Epithelial cell of esophagus (primary cell): Measurements from ENCODE around the gene RSPRY1.

Source experiments
- DNase-seq: peaks from one replicate; pipeline ENCODE4 v3.0.0; 2010; ENCODE audit warnings: low read depth
- H3K4me3 ChIP-seq: 2 replicates; pipeline ENCODE4 v1.5.1; 2011; ENCODE audit warnings: mild to moderate bottlenecking, low read length, control low read depth
- TF ChIP-seq, protein P1 (sequence below): IDR thresholded peaks from 2 replicates; pipeline ENCODE4 v1.5.1; 2011; ENCODE audit warnings: low read depth, mild to moderate bottlenecking, low read length, control low read depth, inconsistent platforms; ENCODE audit not compliant: insufficient read depth; ENCODE audit errors: missing control alignments

Gene RSPRY1

DNA sequence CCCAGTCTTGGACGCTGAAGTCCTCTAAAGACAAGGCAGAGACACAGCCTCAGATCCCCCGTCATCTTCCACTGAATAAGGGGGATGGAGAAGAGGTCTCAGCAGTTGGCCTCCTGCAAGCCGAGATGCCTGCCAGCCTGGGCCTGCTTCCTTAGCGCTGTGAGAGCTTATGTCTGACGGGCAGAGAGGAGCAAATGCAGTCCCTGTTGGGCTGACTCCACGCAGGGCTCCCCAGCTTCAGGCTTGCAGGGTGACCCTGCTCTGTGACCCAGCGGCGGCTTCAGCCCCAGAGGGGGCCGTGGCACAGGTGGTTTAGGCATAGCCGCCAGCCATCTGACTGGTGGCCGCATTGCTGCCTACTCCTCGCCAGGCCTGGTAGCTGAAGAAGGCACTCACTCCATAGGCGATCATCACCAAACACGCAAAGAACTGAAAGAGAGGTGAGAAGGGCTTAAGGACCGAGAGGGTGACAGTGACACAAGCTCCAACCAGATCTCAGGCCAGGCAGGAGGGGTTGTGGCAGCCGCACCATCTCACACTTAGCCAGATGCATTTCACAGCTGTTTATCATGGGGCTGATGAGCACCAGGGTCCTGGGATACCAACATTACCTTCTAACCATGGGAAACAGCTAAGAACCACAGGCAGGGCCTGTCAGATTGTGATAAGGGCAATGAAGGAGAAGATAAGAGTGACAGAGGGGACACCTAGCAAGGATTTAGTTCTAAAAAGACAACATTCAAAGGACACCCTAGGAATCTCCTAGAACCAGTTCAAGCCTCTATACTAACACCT, 70.7 kb downstream of the RSPRY1 start:
- H3K4me3 ChIP-seq, result no peak overlapping the region
- DNase-seq, result no peak
- TF ChIP-seq, protein P1, sequence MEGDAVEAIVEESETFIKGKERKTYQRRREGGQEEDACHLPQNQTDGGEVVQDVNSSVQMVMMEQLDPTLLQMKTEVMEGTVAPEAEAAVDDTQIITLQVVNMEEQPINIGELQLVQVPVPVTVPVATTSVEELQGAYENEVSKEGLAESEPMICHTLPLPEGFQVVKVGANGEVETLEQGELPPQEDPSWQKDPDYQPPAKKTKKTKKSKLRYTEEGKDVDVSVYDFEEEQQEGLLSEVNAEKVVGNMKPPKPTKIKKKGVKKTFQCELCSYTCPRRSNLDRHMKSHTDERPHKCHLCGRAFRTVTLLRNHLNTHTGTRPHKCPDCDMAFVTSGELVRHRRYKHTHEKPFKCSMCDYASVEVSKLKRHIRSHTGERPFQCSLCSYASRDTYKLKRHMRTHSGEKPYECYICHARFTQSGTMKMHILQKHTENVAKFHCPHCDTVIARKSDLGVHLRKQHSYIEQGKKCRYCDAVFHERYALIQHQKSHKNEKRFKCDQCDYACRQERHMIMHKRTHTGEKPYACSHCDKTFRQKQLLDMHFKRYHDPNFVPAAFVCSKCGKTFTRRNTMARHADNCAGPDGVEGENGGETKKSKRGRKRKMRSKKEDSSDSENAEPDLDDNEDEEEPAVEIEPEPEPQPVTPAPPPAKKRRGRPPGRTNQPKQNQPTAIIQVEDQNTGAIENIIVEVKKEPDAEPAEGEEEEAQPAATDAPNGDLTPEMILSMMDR, result no peak

DNA sequence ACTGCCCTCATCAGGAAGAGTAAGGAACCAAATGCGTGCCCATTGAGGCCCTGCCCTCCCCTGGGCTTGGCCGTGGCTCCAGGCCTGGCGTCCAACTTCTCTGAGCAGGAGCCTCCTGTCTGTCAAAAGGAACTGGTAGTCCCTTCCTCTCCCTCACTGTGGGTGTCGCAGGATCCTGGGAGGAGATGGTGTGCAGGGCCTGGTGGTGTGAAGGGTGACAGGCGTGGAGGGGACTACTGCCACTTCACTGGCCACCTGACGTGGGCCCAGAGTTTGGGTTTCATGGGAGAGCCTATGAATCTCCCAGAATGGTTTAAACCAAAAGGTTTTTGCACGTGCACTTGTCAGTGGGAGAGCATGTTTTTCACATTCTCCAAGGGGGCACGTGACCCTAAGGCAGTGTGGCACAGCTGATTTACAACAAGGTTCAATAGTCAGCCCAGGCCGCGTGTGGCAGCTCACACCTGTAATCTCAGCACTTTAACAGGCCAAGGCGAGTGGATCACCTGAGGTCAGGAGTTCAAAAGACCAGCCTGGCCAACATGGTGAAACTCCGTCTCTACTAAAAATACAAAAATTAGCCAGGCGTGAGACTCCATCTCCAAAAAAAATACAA, 71.4 kb downstream of the RSPRY1 start:
- DNase-seq, result no peak

DNA sequence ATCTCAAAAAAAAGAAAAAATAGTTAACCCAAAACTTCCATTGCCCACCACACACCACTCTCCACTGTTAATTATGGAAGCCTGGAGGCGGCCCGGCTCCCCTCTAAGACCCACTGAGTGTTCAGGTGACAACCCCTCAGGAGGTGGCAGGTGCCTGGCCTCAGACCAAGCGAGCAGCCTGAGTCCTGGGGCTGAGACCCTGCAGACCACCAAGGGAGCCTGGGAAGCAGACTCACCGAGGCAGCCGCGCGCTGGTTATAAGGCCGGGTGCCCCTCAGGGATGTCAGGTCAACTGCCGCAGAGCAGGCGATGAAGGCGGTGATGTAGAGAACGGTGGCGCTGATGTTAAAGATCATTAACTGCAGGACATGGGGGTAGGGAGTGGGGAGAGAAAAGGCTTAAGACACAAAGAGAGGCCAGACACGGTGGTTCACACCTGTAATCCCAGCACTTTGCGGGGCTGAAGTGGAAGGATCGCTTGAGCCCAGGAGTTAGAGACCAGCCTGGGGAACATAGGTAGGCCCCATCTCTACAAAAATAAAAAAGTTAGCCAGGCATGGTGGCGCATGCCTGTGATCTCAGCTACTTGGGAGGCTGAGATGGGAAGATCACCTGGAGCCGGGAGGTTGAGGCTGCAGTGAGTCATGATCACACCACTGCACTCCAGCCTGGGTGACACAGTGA, 72.2 kb downstream of the RSPRY1 start:
- DNase-seq, result no peak
- no peak overlapping the region for H3K4me3 ChIP-seq
- TF ChIP-seq, protein P1, result no peak

More for the DNA sequence above, 71.4 kb downstream of the RSPRY1 start:
- H3K4me3 ChIP-seq, result no peak overlapping the region
- TF ChIP-seq, protein P1, result no peak

DNA sequence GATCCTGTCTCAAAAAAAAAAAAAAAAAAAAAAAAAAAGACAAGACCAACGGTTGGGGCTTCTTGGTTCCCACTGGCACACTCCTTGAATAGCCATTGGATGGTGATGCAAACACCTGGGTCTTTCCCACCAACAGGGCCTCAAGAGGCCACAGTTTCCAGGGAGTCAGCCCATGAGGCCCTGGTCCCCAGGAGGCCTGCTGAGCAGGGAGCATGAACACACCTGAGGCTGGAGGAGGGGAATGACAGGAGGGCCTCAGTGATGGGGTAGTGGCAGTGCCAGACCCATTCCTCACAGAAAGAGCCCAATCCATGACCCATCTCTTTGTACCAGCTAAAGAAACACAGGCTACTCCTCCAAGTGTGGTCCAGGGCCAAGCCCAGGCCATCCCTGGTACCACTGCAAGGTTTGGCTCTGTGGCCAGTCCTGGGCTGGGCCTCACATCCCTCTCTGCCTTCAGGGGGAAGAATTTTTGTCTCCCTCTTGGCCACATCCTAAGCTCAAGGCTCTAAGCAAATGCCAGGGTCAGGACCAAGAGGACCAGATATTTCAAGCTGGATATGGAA, 72.9 kb downstream of the RSPRY1 start:
- TF ChIP-seq, protein P1, result no peak

DNA sequence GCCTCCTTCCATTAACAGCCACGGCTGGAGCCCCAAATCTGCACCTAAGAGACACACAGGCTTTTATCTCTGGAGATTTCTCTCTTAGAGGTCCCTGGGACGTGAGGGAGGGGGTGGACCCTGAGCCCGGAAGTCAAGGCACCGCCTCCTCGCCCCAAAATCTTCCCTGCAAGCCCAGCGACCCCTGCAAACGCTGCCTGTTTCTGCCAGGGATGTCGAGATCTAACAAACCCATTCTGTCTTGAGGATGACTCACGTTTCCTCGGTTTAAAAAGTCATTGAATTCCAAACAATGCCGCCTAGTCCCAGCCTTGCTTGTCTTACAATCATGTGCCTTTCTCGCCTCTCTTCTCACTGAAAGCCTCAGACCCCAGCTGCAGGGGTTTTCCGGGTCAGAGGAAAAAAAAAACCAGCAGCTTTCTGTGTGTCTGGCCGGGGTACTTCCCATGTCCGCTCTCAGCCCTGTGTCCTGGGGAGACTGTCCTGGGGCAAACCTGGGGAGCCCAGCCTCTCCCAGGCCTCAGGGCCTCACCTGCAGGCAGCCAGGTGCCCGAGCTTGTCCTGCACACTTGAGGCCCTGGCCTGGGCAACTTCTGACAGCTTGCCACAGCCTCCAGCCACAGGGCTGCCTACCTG, 74.3 kb downstream of the RSPRY1 start:
- H3K4me3 ChIP-seq, result no peak overlapping the region
- peak; percentile 82 for DNase-seq
- TF ChIP-seq, protein P1, result no peak

More for the DNA sequence above, 72.9 kb downstream of the RSPRY1 start:
- H3K4me3 ChIP-seq, result no peak overlapping the region
- DNase-seq, result no peak

DNA sequence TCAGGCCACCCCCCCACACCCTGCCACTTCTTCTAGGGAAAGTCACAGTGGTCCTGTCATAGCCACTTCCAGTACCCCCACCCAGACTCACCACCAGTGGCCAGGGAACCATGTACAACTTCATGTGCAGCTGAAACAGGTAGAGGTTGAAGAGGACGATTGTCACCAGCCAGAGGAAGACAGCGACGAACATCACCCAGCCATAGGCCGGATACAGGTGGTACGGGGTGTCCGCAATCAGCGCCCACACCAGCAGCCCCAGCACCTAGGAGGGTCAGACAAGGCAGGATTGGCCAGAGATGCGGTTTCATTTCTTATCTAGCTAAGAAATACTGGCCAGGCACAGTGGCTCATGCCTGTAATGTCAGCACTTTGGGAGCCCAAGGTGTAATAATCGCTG, 75.7 kb downstream of the RSPRY1 start:
- DNase-seq, result no peak
- no peak overlapping the region for H3K4me3 ChIP-seq
- TF ChIP-seq, protein P1, result no peak
